Activated CD4-positive, alpha-beta T cell treated with anti-CD3 and anti-CD28 coated beads, Interleukin-2, amount 50 U/mL, for 24 hours (primary cell): ENCODE results near the gene IGF2.
A peak's percentile ranks its signal among the peaks of the same experiment; 100 is the strongest.

Experiments used
- DNase-seq, 2 donors: peaks; one replicate each; pipeline ENCODE4 v3.0.0-alpha.2; 2020; ENCODE audit warnings: low read depth in 1 of 2, low spot score in 1 of 2

IGF2 gene

DNA sequence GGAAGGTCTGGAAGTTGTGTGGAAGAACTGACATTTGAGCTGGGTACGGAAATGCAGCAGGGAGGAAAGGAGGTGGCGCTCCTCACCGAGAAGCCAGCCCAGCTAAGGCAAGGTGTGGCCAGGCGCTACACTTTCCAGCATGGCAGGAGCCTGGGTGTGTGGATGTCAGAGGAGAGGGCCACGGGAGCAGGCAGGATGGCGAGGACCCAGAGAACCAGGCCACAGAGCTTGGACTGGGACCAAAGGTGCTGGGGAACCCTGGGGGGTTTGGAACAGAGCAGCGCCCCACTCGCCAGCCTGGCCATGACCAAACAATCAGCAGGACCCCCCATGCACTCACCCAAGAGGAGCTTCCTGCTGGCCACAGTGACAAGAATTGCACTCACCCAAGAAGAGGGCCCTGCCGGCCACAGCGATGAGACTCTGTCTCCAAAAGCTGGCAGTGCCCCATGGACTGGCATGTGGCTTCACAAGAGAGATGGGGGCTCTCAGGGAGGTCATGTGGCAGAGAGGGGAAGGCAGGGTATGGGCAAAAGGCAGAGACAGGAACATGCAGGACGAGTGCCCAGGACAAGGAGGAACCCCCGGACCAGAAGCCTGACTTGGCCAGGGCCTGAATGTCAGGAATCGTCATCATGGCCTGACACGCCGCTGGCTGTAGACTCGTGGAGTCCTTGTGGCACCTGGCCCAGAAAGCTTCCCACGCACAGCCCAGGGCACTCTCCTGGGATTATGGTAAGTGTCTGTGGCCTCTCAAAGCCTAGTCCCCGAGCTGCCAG lies 45.4 kb downstream of the IGF2 start:
- no peak for DNase-seq

GRCh38 chr11:2092956-2093412 lies 46.2 kb downstream of the IGF2 start:
- no peak for DNase-seq

DNA sequence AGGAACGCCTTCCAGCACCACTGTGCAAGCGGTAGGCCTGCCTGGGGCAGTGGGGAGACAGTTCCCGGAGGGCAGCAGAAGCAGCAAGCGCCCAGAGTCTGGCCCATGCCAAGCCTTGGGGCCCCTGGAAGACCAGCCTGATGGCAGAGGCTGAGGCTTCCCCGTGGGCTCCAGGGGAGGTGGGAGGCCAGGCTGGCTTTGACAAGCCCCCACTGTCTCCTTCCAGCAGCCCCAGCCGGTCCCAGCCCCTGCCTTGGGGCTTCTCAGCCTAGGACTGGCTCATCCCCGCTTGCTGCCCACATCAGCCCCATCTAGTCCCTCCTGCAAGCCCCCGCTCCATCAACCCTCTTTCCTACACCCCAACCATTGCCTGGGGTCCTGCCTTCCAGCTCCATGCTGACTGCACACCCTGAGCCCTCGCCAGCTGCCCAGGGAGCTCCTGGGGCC lies 46.7 kb downstream of the IGF2 start:
- DNase-seq: no peak

DNA sequence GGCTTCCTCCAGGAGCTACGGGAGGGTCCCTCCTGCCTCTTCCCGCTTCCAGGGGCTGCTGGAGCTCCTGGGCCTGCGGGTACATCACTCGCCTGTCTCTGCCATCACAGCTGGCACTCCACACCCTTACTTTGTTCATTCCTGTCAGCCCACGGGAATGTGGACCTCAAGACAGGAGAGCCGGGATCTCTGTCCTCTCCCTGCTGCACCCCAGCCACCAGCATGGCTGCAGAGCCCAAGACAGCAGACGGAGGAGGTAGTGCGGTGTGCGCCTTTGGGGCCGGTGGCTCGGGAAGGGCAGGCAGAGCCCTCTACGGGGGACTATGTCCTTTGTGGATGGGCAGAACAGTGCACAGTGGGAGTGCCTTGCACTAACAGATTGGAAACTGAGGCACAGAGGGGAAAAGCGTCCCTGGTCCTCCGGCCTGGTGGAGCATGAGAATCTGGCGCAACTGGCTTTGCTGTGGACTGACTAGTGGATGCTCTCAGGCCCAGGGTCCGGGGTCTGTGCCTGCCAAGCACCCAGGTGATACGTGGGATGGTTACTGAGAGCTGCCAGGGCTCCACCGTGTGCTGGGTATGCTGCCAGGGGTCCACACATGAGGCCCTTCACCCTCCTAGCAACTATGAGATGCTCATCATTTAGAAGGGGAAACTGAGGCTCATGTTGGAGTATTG lies 47.3 kb downstream of the IGF2 start:
- DNase-seq: no peak

- no peak for DNase-seq
Measured at GRCh38 chr11:2091112-2091746, 48.0 kb downstream of the IGF2 start.

- DNase-seq: no peak
Measured at GRCh38 chr11:2090172-2091111, 48.7 kb downstream of the IGF2 start.

GRCh38 chr11:2089536-2090165 lies 49.5 kb downstream of the IGF2 start:
- peak in 1 of 2 donors; percentile 35 for DNase-seq

- no peak for DNase-seq
Measured at GRCh38 chr11:2088746-2089535, 50.2 kb downstream of the IGF2 start.

DNA sequence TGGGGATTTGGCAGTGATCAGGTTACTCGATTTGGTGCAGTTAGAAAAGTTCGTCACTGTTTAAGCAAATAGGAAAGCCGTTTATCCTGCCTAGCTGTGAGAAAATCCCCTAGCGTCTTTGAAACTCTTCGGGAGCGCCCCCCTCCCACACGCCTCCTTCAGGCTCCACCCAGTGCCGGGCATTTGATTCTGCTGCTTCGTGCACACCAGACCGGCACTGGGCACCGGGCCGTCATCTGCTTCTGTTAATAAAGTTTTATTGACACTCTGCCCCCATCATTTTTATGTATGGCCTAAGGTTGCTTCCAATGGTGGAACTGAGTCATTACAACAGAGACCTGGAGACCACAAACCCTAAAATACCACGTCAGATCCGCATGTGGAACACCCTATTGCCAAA lies 50.9 kb downstream of the IGF2 start:
- no peak for DNase-seq

DNA sequence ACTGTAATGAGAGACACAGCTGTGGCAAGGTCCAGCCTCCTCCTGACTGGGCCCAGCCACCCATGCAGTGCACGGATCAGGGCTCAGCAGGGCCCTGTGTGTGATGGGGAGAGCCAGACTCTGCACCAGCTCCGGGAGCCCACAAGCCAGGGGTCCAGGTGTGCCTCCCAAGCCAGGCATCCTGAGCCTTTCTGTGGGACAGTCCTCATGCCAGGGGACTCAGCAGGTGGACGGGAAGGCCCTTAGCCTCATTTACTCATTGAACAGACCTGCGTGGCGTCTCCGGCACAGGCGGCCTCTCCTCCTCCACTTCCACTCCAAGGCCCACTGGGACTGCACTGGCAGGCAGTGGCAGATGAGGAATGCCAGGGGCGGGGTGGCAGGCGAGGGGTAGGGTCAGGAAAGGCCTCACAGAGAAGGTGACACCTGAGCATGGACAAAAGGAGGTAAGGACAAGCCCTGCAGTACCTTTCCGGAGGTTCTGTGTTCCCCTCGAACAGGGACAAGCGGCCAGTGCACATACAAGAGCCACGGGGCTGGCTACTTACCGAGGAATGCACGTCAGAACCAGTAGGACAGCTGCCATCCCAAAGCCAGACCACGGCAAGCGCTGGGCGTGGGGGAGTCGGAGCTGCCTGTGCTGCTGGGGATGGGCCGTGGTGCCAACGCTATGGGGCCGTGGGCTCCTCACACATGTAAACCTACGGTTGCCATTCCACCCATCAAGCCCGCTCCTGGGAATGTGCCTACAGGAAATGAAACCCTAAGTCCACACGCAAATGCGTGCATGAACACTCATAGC lies 52.7 kb downstream of the IGF2 start:
- DNase-seq: no peak

DNA sequence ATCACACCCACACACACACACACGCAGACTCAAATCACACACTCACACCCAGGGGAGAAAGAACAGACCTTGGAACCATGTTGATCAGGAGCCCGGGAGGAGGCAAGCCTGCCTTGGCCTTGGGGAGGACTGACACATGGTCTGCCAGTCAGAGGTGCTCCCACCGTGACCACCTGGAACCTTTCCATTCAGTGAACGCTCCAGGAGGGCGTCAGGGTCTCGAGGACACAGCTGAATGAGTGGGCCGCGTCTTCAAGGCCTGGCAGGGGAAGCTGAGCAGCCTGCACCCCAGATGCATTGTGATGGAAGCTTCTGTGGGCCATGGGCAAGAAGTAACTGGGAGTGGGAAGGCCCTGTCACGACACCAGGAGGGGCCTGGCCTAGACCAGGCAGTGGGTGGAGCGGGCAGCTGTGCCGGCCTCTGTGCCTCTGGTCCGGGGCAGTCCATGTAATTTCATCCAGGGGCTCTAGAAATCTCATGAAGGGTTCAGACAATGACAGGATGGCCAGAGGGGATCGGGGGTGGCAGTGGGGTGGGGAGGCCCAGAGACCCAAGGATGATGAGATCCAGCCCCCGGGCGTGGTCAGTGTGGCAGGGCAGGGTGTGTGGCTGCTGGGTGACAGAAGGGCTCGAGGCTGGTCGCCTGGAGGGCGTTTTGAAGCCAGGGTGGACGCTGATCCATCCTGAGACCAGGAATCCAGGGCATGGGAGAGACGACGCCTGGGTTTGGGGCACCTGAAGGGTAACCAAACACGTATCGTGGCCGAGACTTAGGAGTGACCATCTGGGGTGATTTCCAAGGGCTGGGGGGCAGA lies 53.7 kb downstream of the IGF2 start:
- no peak for DNase-seq

DNA sequence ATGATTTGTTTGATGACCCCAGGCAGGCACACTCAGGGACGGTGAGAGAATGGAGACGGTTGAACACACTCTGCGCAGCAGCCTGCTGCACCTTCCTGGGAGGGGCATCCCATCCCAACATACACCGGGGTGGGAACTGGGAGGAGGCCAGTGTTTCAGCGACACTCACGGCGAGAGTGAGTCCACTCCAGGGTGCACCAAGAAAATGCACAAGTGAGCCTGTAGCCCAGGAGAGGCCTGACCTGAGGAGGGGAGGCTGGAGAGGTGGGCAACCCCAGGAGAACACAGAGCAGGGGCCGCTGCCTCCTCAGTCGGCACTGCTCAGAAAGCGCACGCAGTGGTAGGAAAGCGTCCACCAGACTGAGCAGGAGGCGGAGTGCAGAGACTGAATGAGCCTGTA lies 54.5 kb downstream of the IGF2 start:
- no peak for DNase-seq
